HepG2 (cell line): Measurements from ENCODE around the gene MAFB. TPM values are rescaled to one million over a fixed set of nuclear protein-coding genes. Genes with fewer than 3 reads are reported as not detected.

ENCODE experiments used
- ATAC-seq: fragments of 200-7000 bp; cut with Tn5 transposase; 3 replicates; pipeline ENCODE4 v1.9.1; 2020; ENCODE audit warnings: mild to moderate bottlenecking, moderate library complexity
- BruUV-seq: library from RNA; stranded (reverse); fragments of 400-500 nt; replicated peaks from 2 replicates; lab custom pipeline; 2021; lab: Mats Ljungman, UMichigan
- CTCF ChIA-PET: fragments of 300-600 bp; formaldehyde crosslinking; extraction: SDS; loops from one replicate; lab custom pipeline; 2021; ENCODE audit warnings: low total read pairs, inconsistent platforms, low intra/inter-chr PET ratio; lab: Yijun Ruan, JAX
- POLR2A ChIA-PET: fragments of 350-600 bp; sonication (Branson Sonifier 250); formaldehyde crosslinking; loops from one replicate; lab custom pipeline; 2020; ENCODE audit warnings: antibody characterized with exemption, inconsistent platforms; lab: Yijun Ruan, JAX
- DNase-seq: peaks from one replicate; pipeline ENCODE4 v3.0.0-alpha.2; 2015; ENCODE audit warnings: low spot score
- FAIRE-seq: peaks from 3 replicates; lab custom pipeline; 2011; peaks lifted over from hg19 to GRCh38; lab: Jason Lieb, UNC
- H2AFZ ChIP-seq: one replicate; pipeline ENCODE4 v1.6.1; 2011; ENCODE audit warnings: low read length, inconsistent platforms
- H3K27ac ChIP-seq: fragments of 300-600 bp; 3 replicates; pipeline ENCODE4 v1.8.0; 2011; ENCODE audit warnings: mixed run types, mild to moderate bottlenecking, mixed read lengths, low read length, inconsistent platforms; ENCODE audit not compliant: insufficient read depth; ENCODE audit errors: extremely low read length
- H3K27me3 ChIP-seq, 2 experiments: fragments of 200-600 bp in 1 of 2; 2 replicates in 1 of 2; 3 replicates in 1 of 2; pipeline versions ENCODE4 v1.6.0 to v1.8.0; 2011; ENCODE audit warnings: low read length in 2 of 2, mild to moderate bottlenecking in 2 of 2, moderate library complexity in 2 of 2, inconsistent platforms in 1 of 2; ENCODE audit not compliant: insufficient read depth in 2 of 2, control insufficient read depth in 1 of 2
- H3K36me3 ChIP-seq, 2 experiments: fragments of 200-600 bp in 1 of 2; replicated peaks in 1 of 2; 2 replicates in 1 of 2; 3 replicates in 1 of 2; pipeline versions ENCODE4 v1.5.1 to v1.8.0; 2011; ENCODE audit warnings: low read length in 2 of 2, inconsistent platforms in 1 of 2; ENCODE audit not compliant: insufficient read depth in 2 of 2, control insufficient read depth in 1 of 2
- H3K4me1 ChIP-seq: 2 replicates; pipeline ENCODE4 v1.5.1; 2012; ENCODE audit warnings: low read length, inconsistent platforms; ENCODE audit not compliant: insufficient read depth
- H3K4me2 ChIP-seq: 2 replicates; pipeline ENCODE4 v1.6.0; 2011; ENCODE audit warnings: low read depth, low read length, inconsistent platforms
- H3K4me3 ChIP-seq, 3 experiments: fragments of 200-600 bp in 1 of 3; sonication (generic), shearing (Covaris generic) in 1 of 3; replicated peaks in 1 of 3; 2 replicates each; pipeline ENCODE4 v1.5.1; 2011 to 2016; ENCODE audit warnings: low read length in 3 of 3, inconsistent platforms in 2 of 3, low read depth in 2 of 3, mild to moderate bottlenecking in 2 of 3, control low read depth in 1 of 3, mixed read lengths in 1 of 3; ENCODE audit not compliant: insufficient read depth in 1 of 3
- H3K79me2 ChIP-seq: one replicate; pipeline ENCODE4 v1.6.1; 2011; ENCODE audit warnings: low read length, inconsistent platforms; ENCODE audit not compliant: insufficient read depth
- H3K9ac ChIP-seq: 2 replicates; pipeline ENCODE4 v1.6.0; 2011; ENCODE audit warnings: mild to moderate bottlenecking, low read depth, low read length, inconsistent platforms; ENCODE audit not compliant: insufficient read depth
- H3K9me3 ChIP-seq: 2 replicates; pipeline ENCODE4 v1.5.1; 2012; ENCODE audit warnings: mild to moderate bottlenecking, low read length
- H4K20me1 ChIP-seq: 2 replicates; pipeline ENCODE4 v1.6.0; 2011; ENCODE audit warnings: inconsistent platforms, mild to moderate bottlenecking, low read length, moderate library complexity; ENCODE audit not compliant: insufficient read depth
- ARID3A ChIP-seq: IDR thresholded peaks from 2 replicates; pipeline ENCODE4 v1.6.1; 2012; ENCODE audit warnings: low read depth, low read length, improper control_type of control experiment
- CHD4 ChIP-seq: fragments of 200-600 bp; sonication (generic); IDR thresholded peaks from 2 replicates; pipeline ENCODE4 v1.7.0; 2017; ENCODE audit warnings: mild to moderate bottlenecking, low read length, borderline replicate concordance
- E2F2 ChIP-seq: sonication (generic); formaldehyde crosslinking; IDR thresholded peaks from 2 replicates; pipeline ENCODE4 v1.4.0; 2020; ENCODE audit warnings: missing genetic modification reagents, borderline replicate concordance
- MTA3 ChIP-seq: sonication (generic); formaldehyde crosslinking; IDR thresholded peaks from 2 replicates; pipeline ENCODE4 v1.4.0; 2020; ENCODE audit warnings: missing genetic modification reagents
- ZFAT ChIP-seq: sonication (generic); formaldehyde crosslinking; conservative IDR thresholded peaks from 2 replicates; pipeline ENCODE4 v1.8.1; 2023; ENCODE audit warnings: missing genetic modification reagents, inconsistent platforms
- ZIK1 ChIP-seq: sonication (generic); formaldehyde crosslinking; IDR thresholded peaks from 2 replicates; pipeline ENCODE4 v1.5.0; 2020; ENCODE audit warnings: mild to moderate bottlenecking, low read depth, missing genetic modification reagents, borderline replicate concordance
- ZNF205 ChIP-seq: IDR thresholded peaks from 2 replicates; pipeline ENCODE4 v1.6.1; 2018; ENCODE audit warnings: missing biosample characterization, missing genetic modification reagents
- ZNF224 ChIP-seq: sonication (generic); formaldehyde crosslinking; IDR thresholded peaks from 2 replicates; pipeline ENCODE4 v1.5.0; 2020; ENCODE audit warnings: mild to moderate bottlenecking, missing genetic modification reagents
- ZNF24 ChIP-seq: fragments of 450-650 bp; IDR thresholded peaks from 2 replicates; pipeline ENCODE4 v1.6.1; 2017; ENCODE audit warnings: antibody characterized with exemption, mild to moderate bottlenecking
- ZNF337 ChIP-seq: sonication (generic); formaldehyde crosslinking; IDR thresholded peaks from 2 replicates; pipeline ENCODE4 v1.5.1; 2020; ENCODE audit warnings: missing genetic modification reagents, low read depth, mild to moderate bottlenecking, borderline replicate concordance
- ZNF549 ChIP-seq: sonication (generic); formaldehyde crosslinking; IDR thresholded peaks from 2 replicates; pipeline ENCODE4 v1.5.0; 2020; ENCODE audit warnings: missing genetic modification reagents
- ZNF766 ChIP-seq: sonication (generic); formaldehyde crosslinking; IDR thresholded peaks from 2 replicates; pipeline ENCODE4 v1.5.0; 2020; ENCODE audit warnings: missing genetic modification reagents, borderline replicate concordance
- ZNF83 ChIP-seq: sonication (generic); formaldehyde crosslinking; IDR thresholded peaks from 2 replicates; pipeline ENCODE4 v1.4.0; 2020; ENCODE audit warnings: missing genetic modification reagents, mild to moderate bottlenecking, borderline replicate concordance
- ZXDC ChIP-seq: sonication (generic); formaldehyde crosslinking; IDR thresholded peaks from 2 replicates; pipeline ENCODE4 v1.5.0; 2020; ENCODE audit warnings: mild to moderate bottlenecking, missing genetic modification reagents
- WGBS: methylation state at CpG from one replicate; pipeline ENCODE4 v1.1.6; 2017; ENCODE audit warnings: low lambda C conversion rate; 5-methylcytosine and 5-hydroxymethylcytosine counted together
- in situ Hi-C: cut with HindIII; loops from 2 replicates; pipeline ENCODE4 v1.10.0; 2017; ENCODE audit warnings: low pct_unique_long_range_greater_than_20kb; ENCODE audit not compliant: extremely low pct_ligation_motif_present
- intact Hi-C: fragments of 100-400 bp; cut with micrococcal nuclease; formaldehyde crosslinking; loops from one replicate; pipeline ENCODE4 v1.10.0; 2022; ENCODE audit not compliant: unreplicated experiment
- polyA plus RNA-seq, 8 experiments: library from polyadenylated mRNA; depleted of rRNA in 3 of 8; stranded (reverse) in 7 of 8; unstranded in 1 of 8; fragments of >200 nt; fragmentation: Illumina TruSeq in 4 of 8; extraction: Trizol in 4 of 8; gene quantifications; 2 replicates each; pipeline versions ENCODE4 v1.2.1 to v1.2.3, GENCODE V29; 2011 to 2016; ENCODE audit warnings: low read depth in 4 of 8, missing spikeins in 1 of 8, mixed read lengths in 1 of 8; ENCODE audit not compliant: insufficient read depth in 1 of 8
- total RNA-seq, 5 experiments: library from RNA; depleted of rRNA; stranded (reverse); fragments of >200 nt; fragmentation: Illumina TruSeq; extraction: Trizol; gene quantifications; 2 replicates each; pipeline ENCODE4 v1.2.3, GENCODE V29; 2016; ENCODE audit warnings: low read depth in 1 of 5

MAFB gene
- total and polyA plus RNA-seq, 2 of the 13 experiments (the other 11 are each of a cell fraction or from before 2014, with no cell fraction given) = 0.08 to 0.11 TPM

GRCh38 chr20:40681684-40682083 is 7.4 kb downstream of the MAFB start (continued):
- TF ChIP-seq MTA3 (CRISPR knock-in tag) = no peak
- TF ChIP-seq E2F2 = peak; percentile 39; the same call in 1 of the 2 replicates
- 0 out of 2 replicates have a peak, but pooled peaks have one; percentile 31 for TF ChIP-seq ZXDC (CRISPR knock-in tag)
- TF ChIP-seq, all 625 proteins: peak for 7

GRCh38 chr20:40681165-40681564 is 7.9 kb downstream of the MAFB start:
- TF ChIP-seq ZNF766 = no peak
- no peak for TF ChIP-seq ZNF205 (CRISPR knock-in tag)
- no peak for TF ChIP-seq ZIK1 (CRISPR knock-in tag)
- no peak for TF ChIP-seq ZNF224
- no peak for TF ChIP-seq ZNF24
- TF ChIP-seq ZNF337 = no peak
- TF ChIP-seq CHD4 = no peak
- no peak for TF ChIP-seq ZNF549 (CRISPR knock-in tag)
- no peak for TF ChIP-seq ZNF83
- TF ChIP-seq ZFAT (CRISPR knock-in tag) = no peak
- no peak for TF ChIP-seq ARID3A
- TF ChIP-seq, all 625 proteins: peak for 0
- no peak overlapping the region for H3K4me3 ChIP-seq
- H3K79me2 ChIP-seq = no peaks in the 10 kb centered on the region
- H3K27ac ChIP-seq = no peak overlapping the region
- DNase-seq = no peak
- no peak overlapping the region for H3K9ac ChIP-seq
- no peaks in the 10 kb centered on the region for H3K9me3 ChIP-seq
- POLR2A ChIA-PET = no interaction called here
- no peaks in the 10 kb centered on the region for H4K20me1 ChIP-seq
- WGBS = 24% methylated on average over 1 of the region's 1 CpG
- H3K36me3 ChIP-seq = no peaks in the 10 kb centered on the region
- BruUV-seq = no TSS peak
- H2AFZ ChIP-seq = no peak overlapping the region
- ATAC-seq = no peak
- H3K4me1 ChIP-seq = peaks cover 32% of the 10 kb centered on the region
- H3K4me2 ChIP-seq = no peak overlapping the region
- intact Hi-C loops = no loop called here
- in situ Hi-C loops = loop anchor here (10.0 kb wide), 1 partner anchor 1566 kb away; no protein-coding TSS in a partner anchor
- peaks cover 6 to 9% of the 10 kb centered on the region in 2 experiments; a peak in 4 of 5 replicates for H3K27me3 ChIP-seq
- CTCF ChIA-PET = no interaction called here
- FAIRE-seq = no peak
